Vagina (tissue), 2 donors: ENCODE measurements around the gene MAGI3. TPM values are rescaled to one million over a fixed set of nuclear protein-coding genes. Genes with fewer than 3 reads are reported as not detected.
"Not testable (repeated sequence)": the region's sequence is repeated elsewhere in the genome, so short reads cannot be mapped to it uniquely, and the experiment has no call there.

Experiments used
- DNase-seq, 2 donors: peaks; one replicate each; pipeline ENCODE4 v3.0.0-alpha.2; 2017; ENCODE audit errors: extremely low spot score in 2 of 2
- H3K27ac ChIP-seq: fragments of 200-600 bp; sonication (generic); one replicate; pipeline ENCODE4 v1.5.1; 2019
- H3K27me3 ChIP-seq: fragments of 200-600 bp; sonication (generic); one replicate; pipeline ENCODE4 v1.5.1; 2019
- H3K36me3 ChIP-seq, 2 donors: fragments of 200-600 bp; sonication (generic); one replicate each; pipeline ENCODE4 v1.5.1; 2017 to 2019
- H3K4me1 ChIP-seq: fragments of 200-600 bp; sonication (generic); one replicate; pipeline ENCODE4 v1.5.1; 2019
- H3K4me3 ChIP-seq, 2 donors: fragments of 200-600 bp; sonication (generic); 1 replicate in 1 of 2; 2 replicates in 1 of 2; pipeline ENCODE4 v1.5.1; 2016 to 2019
- H3K9me3 ChIP-seq: fragments of 200-600 bp; sonication (generic); one replicate; pipeline ENCODE4 v1.5.1; 2019
- CTCF ChIP-seq, 3 experiments: fragments of 450-650 bp in 2 of 3; fragments of 200-600 bp in 1 of 3; sonication (generic) in 1 of 3; IDR thresholded peaks; one replicate each; pipeline ENCODE4 v1.5.1; 2017 to 2019; ENCODE audit warnings: antibody characterized with exemption in 3 of 3, mild to moderate bottlenecking in 2 of 3, moderate library complexity in 2 of 3
- POLR2A ChIP-seq, 2 donors: fragments of 450-650 bp; IDR thresholded peaks; one replicate each; pipeline ENCODE4 v1.6.1; 2017; ENCODE audit warnings: antibody characterized with exemption in 2 of 2, mild to moderate bottlenecking in 2 of 2, moderate library complexity in 2 of 2
- POLR2AphosphoS5 ChIP-seq, 2 donors: sonication (generic); formaldehyde crosslinking; IDR thresholded peaks; one replicate each; pipeline ENCODE4 v1.9.0; 2017; ENCODE audit warnings: antibody characterized with exemption in 2 of 2, mild to moderate bottlenecking in 2 of 2, low read depth in 1 of 2; ENCODE audit not compliant: insufficient read depth in 1 of 2
- intact Hi-C: fragments of 100-400 bp; cut with DNase I; formaldehyde crosslinking; loops from one replicate; pipeline ENCODE4 v1.15.1; 2023
- total RNA-seq: library from RNA; depleted of rRNA; stranded (reverse); fragments of >200 nt; gene quantifications from one replicate; pipeline ENCODE4 v1.2.3, GENCODE V29; 2016

Gene MAGI3
- total RNA-seq, 1 donor from 2014 or later = 18.4 TPM

- intact Hi-C loops = no loop called here
- Histone ChIP-seq H3K9me3 (peaks cover 11% of the 10 kb centered on the region), H3K4me1 (no peaks in the 10 kb centered on the region), H3K27ac (no peak overlapping the region), H3K36me3 (no peaks in the 10 kb centered on the region), H3K4me3 (no peak overlapping the region), H3K27me3 (no peaks in the 10 kb centered on the region)
- no peak for DNase-seq
- TF ChIP-seq CTCF (IDR thresholded peaks at IDR 0.05) (no peak), POLR2AphosphoS5 (IDR thresholded peaks at IDR 0.05; ENCODE audit: insufficient read depth in 1 of 2, low read depth in 1 of 2) (no peak), POLR2A (IDR thresholded peaks at IDR 0.05) (no peak)
These were observed 89.7 kb downstream of the MAGI3 start for GRCh38 chr1:113479713-113480676.

GRCh38 chr1:113485131-113485530 is 94.8 kb downstream of the MAGI3 start:
- H3K27me3 ChIP-seq, H3K9me3 ChIP-seq, intact Hi-C loops, H3K4me1 ChIP-seq, H3K27ac ChIP-seq, H3K36me3 ChIP-seq, H3K4me3 ChIP-seq, DNase-seq: not testable (repeated sequence)

GRCh38 chr1:113488576-113489177 is 98.4 kb downstream of the MAGI3 start:
- no peak for DNase-seq
- intact Hi-C loops = no loop called here
- H3K27ac ChIP-seq = no peak overlapping the region
- no peak for TF ChIP-seq POLR2A (IDR thresholded peaks at IDR 0.05)
- TF ChIP-seq POLR2AphosphoS5 (IDR thresholded peaks at IDR 0.05; ENCODE audit: insufficient read depth in 1 of 2, low read depth in 1 of 2) = no peak
- TF ChIP-seq CTCF (IDR thresholded peaks at IDR 0.05) = no peak
- no peaks in the 10 kb centered on the region for H3K27me3 ChIP-seq
- H3K4me1 ChIP-seq = no peaks in the 10 kb centered on the region
- no peaks in the 10 kb centered on the region for H3K36me3 ChIP-seq
- H3K9me3 ChIP-seq = no peaks in the 10 kb centered on the region
- no peak overlapping the region for H3K4me3 ChIP-seq

- H3K4me1 ChIP-seq = peaks cover 2% of the 10 kb centered on the region
- no peak overlapping the region for H3K27ac ChIP-seq
- DNase-seq = no peak
- no peaks in the 10 kb centered on the region for H3K27me3 ChIP-seq
- no peak overlapping the region for H3K4me3 ChIP-seq
- H3K9me3 ChIP-seq = no peaks in the 10 kb centered on the region
- TF ChIP-seq CTCF (IDR thresholded peaks at IDR 0.05) = no peak
- no peak for TF ChIP-seq POLR2A (IDR thresholded peaks at IDR 0.05)
- no peak for TF ChIP-seq POLR2AphosphoS5 (IDR thresholded peaks at IDR 0.05; ENCODE audit: insufficient read depth in 1 of 2, low read depth in 1 of 2)
- no peaks in the 10 kb centered on the region for H3K36me3 ChIP-seq
- intact Hi-C loops = no loop called here
These were observed 100.1 kb downstream of the MAGI3 start for GRCh38 chr1:113490384-113490783.

GRCh38 chr1:113493533-113493932 is 103.2 kb downstream of the MAGI3 start:
- no peaks in the 10 kb centered on the region for H3K27me3 ChIP-seq
- TF ChIP-seq CTCF (IDR thresholded peaks at IDR 0.05) = no peak
- TF ChIP-seq POLR2AphosphoS5 (IDR thresholded peaks at IDR 0.05; ENCODE audit: insufficient read depth in 1 of 2, low read depth in 1 of 2) = no peak
- H3K36me3 ChIP-seq = no peaks in the 10 kb centered on the region
- no peak for DNase-seq
- H3K27ac ChIP-seq = no peak overlapping the region
- intact Hi-C loops = no loop called here
- no peak overlapping the region for H3K4me3 ChIP-seq
- H3K9me3 ChIP-seq = no peaks in the 10 kb centered on the region
- peaks cover 8% of the 10 kb centered on the region for H3K4me1 ChIP-seq
